IMR-90 (cell line): ENCODE results near the gene CRAMP1. TPM values are rescaled to one million over a fixed set of nuclear protein-coding genes. Genes with fewer than 3 reads are reported as not detected.

Source experiments
- ATAC-seq: fragments of 200-7000 bp; cut with Tn5 transposase; 2 replicates; pipeline ENCODE4 v1.9.1; 2020; ENCODE audit warnings: low read depth, mild to moderate bottlenecking, moderate library complexity
- BruUV-seq: library from RNA; stranded (reverse); fragments of 400-500 nt; replicated peaks from 2 replicates; lab custom pipeline; 2021; lab: Mats Ljungman, UMichigan
- CTCF ChIA-PET: fragments of 300-600 bp; formaldehyde crosslinking; extraction: SDS; loops from one replicate; lab custom pipeline; 2021; ENCODE audit warnings: antibody characterized with exemption; lab: Yijun Ruan, JAX
- POLR2A ChIA-PET: fragments of 300-600 bp; sonication (Branson Sonifier 250); formaldehyde crosslinking; loops from one replicate; lab custom pipeline; 2022; ENCODE audit warnings: antibody characterized with exemption; ENCODE audit not compliant: unreplicated experiment; lab: Charles Lee
- DNase-seq: peaks from one replicate; pipeline ENCODE4 v3.0.0; 2013
- H2AFZ ChIP-seq: replicated peaks from 2 replicates; pipeline ENCODE3; 2013; ENCODE audit warnings: low read length, mild to moderate bottlenecking; ENCODE audit not compliant: poor library complexity
- H2AK5ac ChIP-seq: 2 replicates; pipeline ENCODE4 v1.6.1; 2013; ENCODE audit warnings: low read depth, low read length, inconsistent platforms
- H2AK9ac ChIP-seq: replicated peaks from 2 replicates; pipeline ENCODE3; 2013; ENCODE audit warnings: mild to moderate bottlenecking, low read depth, low read length, moderate library complexity; ENCODE audit not compliant: poor library complexity
- H2BK120ac ChIP-seq: 2 replicates; pipeline ENCODE4 v1.6.1; 2013; ENCODE audit warnings: low read depth, low read length, inconsistent platforms
- H2BK15ac ChIP-seq: 3 replicates; pipeline ENCODE4 v1.6.1; 2013; ENCODE audit warnings: low read depth, low read length, inconsistent platforms
- H2BK20ac ChIP-seq: 2 replicates; pipeline ENCODE4 v1.6.1; 2013; ENCODE audit warnings: low read depth, mild to moderate bottlenecking, inconsistent platforms, low read length, moderate library complexity
- H2BK5ac ChIP-seq: 2 replicates; pipeline ENCODE4 v1.6.1; 2013; ENCODE audit warnings: mild to moderate bottlenecking, low read depth, low read length, inconsistent platforms; ENCODE audit not compliant: poor library complexity, severe bottlenecking
- H3K14ac ChIP-seq: replicated peaks from 2 replicates; pipeline ENCODE4 v1.6.1; 2013; ENCODE audit warnings: low read depth, low read length, inconsistent platforms
- H3K18ac ChIP-seq: 2 replicates; pipeline ENCODE4 v1.6.1; 2013; ENCODE audit warnings: low read depth, low read length, control low read depth
- H3K23ac ChIP-seq: 2 replicates; pipeline ENCODE4 v1.6.1; 2013; ENCODE audit warnings: low read depth, low read length, inconsistent platforms
- H3K27ac ChIP-seq: 2 replicates; pipeline ENCODE4 v1.5.1; 2013; ENCODE audit warnings: mild to moderate bottlenecking, control low read depth, low read length; ENCODE audit not compliant: insufficient read depth
- H3K27me3 ChIP-seq: 2 replicates; pipeline ENCODE4 v1.6.1; 2013; ENCODE audit warnings: low read length; ENCODE audit not compliant: control insufficient read depth, insufficient read depth
- H3K36me3 ChIP-seq: 2 replicates; pipeline ENCODE4 v1.6.1; 2013; ENCODE audit warnings: low read length, mixed read lengths; ENCODE audit not compliant: control insufficient read depth, insufficient read depth
- H3K4ac ChIP-seq: 2 replicates; pipeline ENCODE4 v1.6.1; 2013; ENCODE audit warnings: low read depth, low read length, inconsistent platforms
- H3K4me1 ChIP-seq: 2 replicates; pipeline ENCODE4 v1.6.1; 2013; ENCODE audit warnings: low read length, mixed read lengths; ENCODE audit not compliant: control insufficient read depth, insufficient read depth
- H3K4me2 ChIP-seq: 2 replicates; pipeline ENCODE4 v1.6.1; 2013; ENCODE audit warnings: low read depth, mild to moderate bottlenecking, control low read depth, low read length, moderate library complexity
- H3K4me3 ChIP-seq: 2 replicates; pipeline ENCODE4 v1.5.1; 2013; ENCODE audit warnings: low read depth, mild to moderate bottlenecking, control low read depth, low read length, moderate library complexity; ENCODE audit not compliant: insufficient read depth
- H3K56ac ChIP-seq: 2 replicates; pipeline ENCODE4 v1.6.1; 2013; ENCODE audit warnings: low read length, inconsistent platforms; ENCODE audit not compliant: insufficient read depth; ENCODE audit errors: extremely low read depth
- H3K79me1 ChIP-seq, 2 experiments: 2 replicates each; pipeline ENCODE4 v1.6.1; 2013; ENCODE audit warnings: low read length in 2 of 2, inconsistent platforms in 1 of 2, low read depth in 1 of 2
- H3K9ac ChIP-seq: 2 replicates; pipeline ENCODE4 v1.6.1; 2013; ENCODE audit warnings: low read depth, low read length, control low read depth
- H3K9me1 ChIP-seq: 2 replicates; pipeline ENCODE4 v1.6.1; 2013; ENCODE audit warnings: low read length, inconsistent platforms; ENCODE audit not compliant: insufficient read depth
- H3K9me3 ChIP-seq: 2 replicates; pipeline ENCODE4 v1.6.1; 2013; ENCODE audit warnings: low read length; ENCODE audit not compliant: control insufficient read depth, insufficient read depth
- H4K20me1 ChIP-seq: 2 replicates; pipeline ENCODE4 v1.6.1; 2013; ENCODE audit warnings: low read length, inconsistent platforms; ENCODE audit not compliant: insufficient read depth
- H4K5ac ChIP-seq: 2 replicates; pipeline ENCODE4 v1.6.1; 2013; ENCODE audit warnings: mild to moderate bottlenecking, low read depth, low read length, control low read depth
- H4K8ac ChIP-seq, 2 experiments: 2 replicates each; pipeline ENCODE4 v1.6.1; 2013; ENCODE audit warnings: low read depth in 2 of 2, low read length in 2 of 2, control low read depth in 1 of 2, inconsistent platforms in 1 of 2
- H4K91ac ChIP-seq: 2 replicates; pipeline ENCODE4 v1.6.1; 2013; ENCODE audit warnings: low read depth, low read length, inconsistent platforms; ENCODE audit not compliant: insufficient read depth
- BHLHE40 ChIP-seq: fragments of 150-350 bp; IDR thresholded peaks from 2 replicates; pipeline ENCODE4 v1.6.1; 2016; ENCODE audit warnings: mild to moderate bottlenecking, low read depth, low read length
- CHD1 ChIP-seq: IDR thresholded peaks from 2 replicates; pipeline ENCODE4 v1.6.1; 2012; ENCODE audit warnings: low read depth, low read length, improper control_type of control experiment
- CTCF ChIP-seq: conservative IDR thresholded peaks from 2 replicates; pipeline ENCODE4 v1.5.1; 2012; ENCODE audit warnings: mild to moderate bottlenecking, low read depth, low read length, improper control_type of control experiment
- ELK1 ChIP-seq: fragments of 150-350 bp; IDR thresholded peaks from 2 replicates; pipeline ENCODE4 v1.6.1; 2016; ENCODE audit warnings: low read depth, mild to moderate bottlenecking, low read length, moderate library complexity, borderline replicate concordance
- MAFK ChIP-seq: IDR thresholded peaks from 2 replicates; pipeline ENCODE4 v1.6.1; 2012; ENCODE audit warnings: low read depth, low read length, improper control_type of control experiment
- MAZ ChIP-seq: IDR thresholded peaks from 2 replicates; pipeline ENCODE4 v1.6.1; 2012; ENCODE audit warnings: low read depth, mild to moderate bottlenecking, low read length, improper control_type of control experiment, moderate library complexity, borderline replicate concordance
- MXI1 ChIP-seq: IDR thresholded peaks from 2 replicates; pipeline ENCODE4 v1.6.1; 2012; ENCODE audit warnings: low read depth, mild to moderate bottlenecking, low read length, moderate library complexity, borderline replicate concordance
- NFE2L2 ChIP-seq: fragments of 150-350 bp; IDR thresholded peaks from 2 replicates; pipeline ENCODE4 v1.6.1; 2016; ENCODE audit warnings: low read depth, mild to moderate bottlenecking, low read length
- POLR2A ChIP-seq: IDR thresholded peaks from 2 replicates; pipeline ENCODE4 v1.6.1; 2012; ENCODE audit warnings: mild to moderate bottlenecking, low read depth, low read length
- WGBS, 2 experiments: methylation state at CpG; one replicate each; pipeline versions ENCODE4 v1.1.5 to v1.1.7; 2013; ENCODE audit warnings: missing lambda C conversion rate in 2 of 2; ENCODE audit not compliant: insufficient read length in 1 of 2; ENCODE audit errors: extremely low coverage in 2 of 2; 5-methylcytosine and 5-hydroxymethylcytosine counted together
- dilution Hi-C: fragments of 300-500 bp; cut with HindIII; formaldehyde crosslinking; loops from one replicate; pipeline ENCODE4 v1.14.3; 2018; ENCODE audit warnings: low sequenced_read_pairs; ENCODE audit not compliant: unreplicated experiment
- in situ Hi-C: fragments of 300-500 bp; cut with MboI; formaldehyde crosslinking; loops from 3 replicates; pipeline ENCODE4 v1.14.3; 2019; ENCODE audit warnings: low sequenced_read_pairs, inconsistent platforms, mixed read lengths
- intact Hi-C: fragments of 100-400 bp; cut with micrococcal nuclease; formaldehyde crosslinking; loops from 2 replicates; pipeline ENCODE4 v1.10.0; 2022
- polyA plus RNA-seq, 3 experiments: library from polyadenylated mRNA; depleted of rRNA; stranded (reverse); fragments of >200 nt; gene quantifications; 2 replicates each; pipeline ENCODE4 v1.2.3, GENCODE V29; 2012; ENCODE audit warnings: low replicate concordance in 1 of 3
- total RNA-seq: library from RNA; depleted of rRNA; stranded (reverse); fragments of >200 nt; gene quantifications from 2 replicates; pipeline ENCODE4 v1.2.3, GENCODE V29; 2012
- TF ChIP-seq, protein P1 (sequence below): fragments of 150-350 bp; IDR thresholded peaks from 2 replicates; pipeline ENCODE4 v1.6.1; 2017; ENCODE audit warnings: mild to moderate bottlenecking, antibody characterized with exemption, low read length, low read depth

Gene CRAMP1
- total and polyA plus RNA-seq, 2 of the 4 experiments (the other 2 are of a cell fraction), result 3.2 to 12.0 TPM

GRCh38 chr16:1610071-1610898 is 1.9 kb upstream of the CRAMP1 start:
- H2BK5ac ChIP-seq, result peak overlapping the region; percentile 22
- peak overlapping the region; percentile 46; the same call in 1 of the 2 replicates for H4K91ac ChIP-seq
- H2BK15ac ChIP-seq, result no peak overlapping the region
- H3K9me3 ChIP-seq, result no peaks in the 10 kb centered on the region
- DNase-seq, result peak; percentile 73
- H3K9me1 ChIP-seq, result peaks cover 4% of the 10 kb centered on the region; the same call in 1 of the 2 replicates
- 0 out of 2 replicates have a peak overlapping the region, but pooled peaks have one; percentile 32 for H3K56ac ChIP-seq
- H3K4me2 ChIP-seq, result peak overlapping the region; percentile 88
- H3K4ac ChIP-seq, result peak overlapping the region; percentile 70
- H4K8ac ChIP-seq, result peak overlapping the region; percentile 87 to 91; a peak in 3 of 4 replicates
- TF ChIP-seq BHLHE40 (peak; percentile 100), NFE2L2 (no peak), CTCF (no peak), MAZ (no peak; the same call in 1 of the 2 replicates), MXI1 (peak; percentile 80; the same call in 1 of the 2 replicates), ELK1 (no peak), POLR2A (peak; percentile 47; the same call in 1 of the 2 replicates), CHD1 (no peak), MAFK (no peak)
- TF ChIP-seq, protein P1, sequence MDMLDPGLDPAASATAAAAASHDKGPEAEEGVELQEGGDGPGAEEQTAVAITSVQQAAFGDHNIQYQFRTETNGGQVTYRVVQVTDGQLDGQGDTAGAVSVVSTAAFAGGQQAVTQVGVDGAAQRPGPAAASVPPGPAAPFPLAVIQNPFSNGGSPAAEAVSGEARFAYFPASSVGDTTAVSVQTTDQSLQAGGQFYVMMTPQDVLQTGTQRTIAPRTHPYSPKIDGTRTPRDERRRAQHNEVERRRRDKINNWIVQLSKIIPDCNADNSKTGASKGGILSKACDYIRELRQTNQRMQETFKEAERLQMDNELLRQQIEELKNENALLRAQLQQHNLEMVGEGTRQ, result 0 out of 2 replicates have a peak, but pooled peaks have one; percentile 22
- H4K5ac ChIP-seq, result peak overlapping the region; percentile 62
- peak overlapping the region; percentile 82 for H3K14ac ChIP-seq
- POLR2A ChIA-PET, result no interaction called here
- H3K9ac ChIP-seq, result peak overlapping the region; percentile 91
- in situ Hi-C loops (no loop called here), intact Hi-C loops (loop anchor here (5.0 kb wide), 2 partner anchors 97 to 118 kb away; partner anchors contain the start of genes MAPK8IP3 and TELO2), dilution Hi-C loops (no loop called here)
- peak overlapping the region; percentile 3; the same call in 1 of the 2 replicates for H3K18ac ChIP-seq
- peak overlapping the region; percentile 91 for H2AFZ ChIP-seq
- H3K27ac ChIP-seq, result peak overlapping the region; percentile 56
- CTCF ChIA-PET, result no interaction called here
- H4K20me1 ChIP-seq, result peaks cover 12% of the 10 kb centered on the region; the same call in 1 of the 2 replicates
- H3K4me1 ChIP-seq, result peaks cover 7% of the 10 kb centered on the region; the same call in 1 of the 2 replicates
- no peaks in the 10 kb centered on the region for H3K27me3 ChIP-seq
- peak overlapping the region; percentile 68 for H2AK9ac ChIP-seq
- peak overlapping the region; percentile 71 for H2AK5ac ChIP-seq
- BruUV-seq, result no TSS peak
- H3K36me3 ChIP-seq, result peaks cover 5% of the 10 kb centered on the region
- H3K79me1 ChIP-seq, result peaks cover 11 to 35% of the 10 kb centered on the region in 2 experiments
- H3K23ac ChIP-seq, result peak overlapping the region; percentile 84
- H3K4me3 ChIP-seq, result peak overlapping the region; percentile 73
- 2% methylated on average over 37 of the region's 90 CpGs; no CpG with 5 or more reads in 1 of the 2 experiments for WGBS, 2 experiments
- 0 out of 2 replicates have a peak overlapping the region, but pooled peaks have one; percentile 17 for H2BK120ac ChIP-seq
- no peak overlapping the region for H2BK20ac ChIP-seq
- peak; percentile 69 for ATAC-seq
